A673 (cell line): ENCODE data around the gene ADAM12. TPM values are rescaled to one million over a fixed set of nuclear protein-coding genes. Genes with fewer than 3 reads are reported as not detected.
A peak's percentile ranks its signal among the peaks of the same experiment; 100 is the strongest.

Experiments
- BruUV-seq: library from RNA; stranded (reverse); fragments of 400-500 nt; replicated peaks from 2 replicates; lab custom pipeline; 2021; lab: Mats Ljungman, UMichigan
- CTCF ChIA-PET: fragments of 300-600 bp; sonication (Branson Sonifier 250); formaldehyde crosslinking; loops from one replicate; lab custom pipeline; 2022; ENCODE audit warnings: antibody characterized with exemption; lab: Charles Lee
- POLR2A ChIA-PET: fragments of 300-600 bp; sonication (Branson Sonifier 250); formaldehyde crosslinking; loops from one replicate; lab custom pipeline; 2022; ENCODE audit warnings: antibody characterized with exemption; ENCODE audit not compliant: low non-redundant PET; lab: Charles Lee
- DNase-seq: peaks from one replicate; pipeline ENCODE4 v3.0.0-alpha.2; 2015; ENCODE audit warnings: low spot score
- H3K27ac ChIP-seq: fragments of 200-600 bp; sonication (generic); 2 replicates; pipeline ENCODE4 v1.5.1; 2016; ENCODE audit warnings: mixed run types, low read depth, mild to moderate bottlenecking, mixed read lengths, antibody characterized with exemption, low read length; ENCODE audit not compliant: poor library complexity, severe bottlenecking
- H3K27me3 ChIP-seq: fragments of 200-600 bp; sonication (generic); replicated peaks from 2 replicates; pipeline ENCODE4 v1.6.1; 2017; ENCODE audit warnings: mixed run types, low read depth, mild to moderate bottlenecking, mixed read lengths, antibody characterized with exemption, low read length; ENCODE audit not compliant: insufficient read depth, poor library complexity
- H3K36me3 ChIP-seq: fragments of 200-600 bp; sonication (generic); 2 replicates; pipeline ENCODE4 v1.6.1; 2016; ENCODE audit warnings: mixed run types, mild to moderate bottlenecking, mixed read lengths, antibody characterized with exemption, low read length; ENCODE audit not compliant: insufficient read depth, poor library complexity, severe bottlenecking
- H3K4me1 ChIP-seq: fragments of 200-600 bp; sonication (generic); 2 replicates; pipeline ENCODE4 v1.6.1; 2017; ENCODE audit warnings: mixed run types, mild to moderate bottlenecking, mixed read lengths, antibody characterized with exemption, low read length; ENCODE audit not compliant: insufficient read depth, poor library complexity, severe bottlenecking
- H3K4me3 ChIP-seq: fragments of 200-600 bp; sonication (generic); 2 replicates; pipeline ENCODE4 v1.5.1; 2016; ENCODE audit warnings: low read depth, mixed run types, mild to moderate bottlenecking, mixed read lengths, low read length; ENCODE audit not compliant: poor library complexity, severe bottlenecking
- H3K9me3 ChIP-seq: fragments of 200-600 bp; sonication (generic); 2 replicates; pipeline ENCODE4 v1.6.1; 2016; ENCODE audit warnings: mixed run types, low read depth, mild to moderate bottlenecking, mixed read lengths, antibody characterized with exemption, low read length; ENCODE audit not compliant: poor library complexity, severe bottlenecking
- EZH2 ChIP-seq: fragments of 200-600 bp; sonication (generic); IDR thresholded peaks from 2 replicates; pipeline ENCODE4 v1.6.1; 2017; ENCODE audit warnings: borderline replicate concordance, low read depth, mild to moderate bottlenecking, mixed read lengths, antibody characterized with exemption, low read length; ENCODE audit not compliant: poor library complexity, severe bottlenecking
- intact Hi-C: fragments of 100-400 bp; cut with micrococcal nuclease; formaldehyde crosslinking; loops from one replicate; pipeline ENCODE4 v1.10.0; 2022; ENCODE audit not compliant: unreplicated experiment
- total RNA-seq: library from RNA; stranded (reverse); gene quantifications from 2 replicates; pipeline ENCODE4 v1.2.3, GENCODE V29; 2021
- TF ChIP-seq, protein P1 (sequence below): fragments of 300-800, 200-600 bp; sonication (generic); conservative IDR thresholded peaks from 2 replicates; pipeline ENCODE4 v1.5.1; 2017; ENCODE audit warnings: low read depth, mild to moderate bottlenecking, antibody characterized with exemption, low read length, moderate library complexity, mixed read lengths

The ADAM12 gene
- total RNA-seq, 1 experiment from 2014 or later = 0.17 TPM

DNA sequence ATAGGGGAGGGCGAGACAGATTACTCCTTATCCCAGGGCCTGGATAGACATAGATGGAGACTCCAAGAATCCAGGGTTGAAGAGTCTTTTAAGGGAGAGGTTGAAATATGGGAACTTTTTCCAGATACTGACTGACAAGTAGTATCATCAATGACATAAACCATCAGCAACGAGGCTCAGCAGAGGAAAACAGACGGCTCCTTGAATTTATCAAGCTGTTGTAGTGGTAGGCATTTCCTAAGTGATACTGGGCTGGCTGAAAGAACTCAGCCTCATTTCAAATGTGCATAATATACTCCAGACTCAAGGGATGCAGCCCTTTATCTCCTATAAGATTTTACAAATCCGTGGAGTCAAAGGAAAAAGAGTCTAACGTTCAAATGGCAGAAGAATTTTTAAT lies 341.4 kb downstream of the ADAM12 start:
- BruUV-seq = no TSS peak
- H3K4me1 ChIP-seq = peaks cover 7% of the 10 kb centered on the region
- ChIA-PET CTCF (no interaction called here), POLR2A (no interaction called here)
- H3K27ac ChIP-seq = no peak overlapping the region
- no peak overlapping the region for H3K4me3 ChIP-seq
- no peak for DNase-seq
- TF ChIP-seq, protein P1, sequence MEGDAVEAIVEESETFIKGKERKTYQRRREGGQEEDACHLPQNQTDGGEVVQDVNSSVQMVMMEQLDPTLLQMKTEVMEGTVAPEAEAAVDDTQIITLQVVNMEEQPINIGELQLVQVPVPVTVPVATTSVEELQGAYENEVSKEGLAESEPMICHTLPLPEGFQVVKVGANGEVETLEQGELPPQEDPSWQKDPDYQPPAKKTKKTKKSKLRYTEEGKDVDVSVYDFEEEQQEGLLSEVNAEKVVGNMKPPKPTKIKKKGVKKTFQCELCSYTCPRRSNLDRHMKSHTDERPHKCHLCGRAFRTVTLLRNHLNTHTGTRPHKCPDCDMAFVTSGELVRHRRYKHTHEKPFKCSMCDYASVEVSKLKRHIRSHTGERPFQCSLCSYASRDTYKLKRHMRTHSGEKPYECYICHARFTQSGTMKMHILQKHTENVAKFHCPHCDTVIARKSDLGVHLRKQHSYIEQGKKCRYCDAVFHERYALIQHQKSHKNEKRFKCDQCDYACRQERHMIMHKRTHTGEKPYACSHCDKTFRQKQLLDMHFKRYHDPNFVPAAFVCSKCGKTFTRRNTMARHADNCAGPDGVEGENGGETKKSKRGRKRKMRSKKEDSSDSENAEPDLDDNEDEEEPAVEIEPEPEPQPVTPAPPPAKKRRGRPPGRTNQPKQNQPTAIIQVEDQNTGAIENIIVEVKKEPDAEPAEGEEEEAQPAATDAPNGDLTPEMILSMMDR = no peak
- H3K36me3 ChIP-seq = no peaks in the 10 kb centered on the region
- intact Hi-C loops = no loop called here
- no peaks in the 10 kb centered on the region for H3K9me3 ChIP-seq
- H3K27me3 ChIP-seq = no peaks in the 10 kb centered on the region

DNA sequence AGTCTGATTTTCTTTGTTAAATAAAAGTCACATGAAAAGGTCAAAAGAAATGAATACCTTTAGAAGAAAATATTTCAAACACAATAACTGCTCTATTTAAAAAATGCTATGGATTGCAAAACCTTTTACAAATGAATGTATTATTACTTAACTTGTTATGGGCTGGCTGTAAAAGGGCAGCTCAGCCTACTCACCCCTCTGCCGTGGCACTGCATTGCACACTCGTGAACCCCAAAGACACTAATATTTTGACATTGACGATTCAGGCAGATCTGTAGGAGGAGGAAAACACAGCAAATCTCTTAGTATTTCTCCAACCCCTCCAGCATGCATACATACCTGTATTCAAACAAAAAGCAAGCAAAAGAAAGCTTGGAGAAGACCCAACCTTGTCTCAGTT lies 342.4 kb downstream of the ADAM12 start:
- CTCF ChIA-PET = no interaction called here
- intact Hi-C loops = no loop called here
- BruUV-seq = no TSS peak

DNA sequence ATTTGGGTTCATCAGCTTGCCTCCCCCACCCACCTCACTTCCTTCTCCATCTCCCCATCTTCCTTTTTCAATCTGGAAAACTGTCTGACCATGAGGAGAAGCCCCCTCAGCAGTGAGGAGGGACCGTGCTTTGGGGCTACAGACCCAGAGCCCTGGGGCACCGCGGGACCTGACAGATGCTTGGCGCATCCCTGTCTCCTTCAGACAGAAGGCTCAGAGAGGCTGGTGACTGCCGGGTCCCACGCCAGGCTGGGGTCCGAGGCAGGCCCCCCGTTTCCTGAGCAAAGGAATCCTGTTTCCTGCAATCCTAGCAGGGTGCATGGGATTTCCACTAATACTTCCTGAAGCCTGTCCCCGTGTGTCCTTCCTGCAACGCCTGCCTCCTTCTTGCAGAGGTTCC lies 344.9 kb downstream of the ADAM12 start:
- Histone ChIP-seq H3K4me1 (peaks cover 7% of the 10 kb centered on the region), H3K27me3 (no peaks in the 10 kb centered on the region), H3K9me3 (no peaks in the 10 kb centered on the region), H3K36me3 (no peaks in the 10 kb centered on the region), H3K4me3 (no peak overlapping the region), H3K27ac (no peak overlapping the region)
- CTCF ChIA-PET = no interaction called here
- POLR2A ChIA-PET = no interaction called here
- DNase-seq = peak; percentile 15
- no peak for TF ChIP-seq EZH2
- TF ChIP-seq, protein P1 = no peak
- no TSS peak for BruUV-seq
- intact Hi-C loops = no loop called here

More for the DNA sequence above, 342.4 kb downstream of the ADAM12 start:
- POLR2A ChIA-PET = no interaction called here
- Histone ChIP-seq H3K9me3 (no peaks in the 10 kb centered on the region), H3K4me1 (peaks cover 7% of the 10 kb centered on the region), H3K27me3 (no peaks in the 10 kb centered on the region), H3K27ac (no peak overlapping the region), H3K4me3 (no peak overlapping the region), H3K36me3 (no peaks in the 10 kb centered on the region)
- no peak for DNase-seq
- no peak for TF ChIP-seq EZH2
- TF ChIP-seq, protein P1 = no peak
